ENCODE results near the gene RHBDD3.

RHBDD3 gene

DNA sequence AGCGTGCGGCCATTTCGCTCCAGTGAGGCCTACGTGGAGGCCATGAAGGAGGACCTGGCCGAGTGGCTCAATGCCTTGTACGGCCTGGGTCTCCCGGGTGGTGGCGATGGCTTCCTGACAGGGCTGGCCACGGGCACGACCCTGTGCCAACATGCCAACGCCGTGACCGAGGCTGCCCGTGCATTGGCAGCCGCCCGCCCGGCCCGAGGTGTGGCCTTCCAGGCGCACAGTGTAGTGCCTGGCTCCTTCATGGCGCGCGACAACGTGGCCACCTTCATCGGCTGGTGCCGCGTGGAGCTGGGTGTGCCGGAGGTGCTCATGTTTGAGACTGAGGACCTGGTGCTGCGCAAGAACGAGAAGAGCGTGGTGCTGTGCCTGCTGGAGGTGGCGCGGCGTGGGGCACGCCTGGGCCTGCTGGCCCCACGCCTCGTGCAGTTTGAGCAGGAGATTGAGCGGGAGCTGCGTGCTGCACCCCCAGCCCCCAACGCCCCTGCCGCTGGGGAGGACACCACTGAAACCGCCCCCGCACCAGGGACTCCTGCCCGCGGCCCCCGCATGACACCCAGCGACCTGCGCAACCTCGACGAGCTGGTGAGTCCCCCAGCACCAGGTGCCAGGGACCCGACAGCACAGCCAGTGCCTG is 40.5 kb upstream of the RHBDD3 start:
- Histone ChIP-seq H2AK5ac (ENCODE audit: low read length, severe bottlenecking) (no peak overlapping the region), H3K27ac (ENCODE audit: low read length, poor library complexity, severe bottlenecking) (no peak overlapping the region), H3K36me3 (ENCODE audit: control insufficient read depth in 1 of 2, insufficient read depth in 2 of 2, low read depth in 1 of 2, low read length in 2 of 2) (peaks cover 4 to 38% of the 10 kb centered on the region in 2 experiments), H3K9ac (ENCODE audit: low read length) (peak overlapping the region; percentile 87), H3K23ac (ENCODE audit: low read length in 2 of 2) (no peak overlapping the region), H3K4me2 (ENCODE audit: low read length, poor library complexity, severe bottlenecking) (no peak overlapping the region), H2BK12ac (ENCODE audit: low read length in 2 of 2) (peak overlapping the region in 1 of 2 experiments; percentile 16), H3K14ac (ENCODE audit: low read length in 2 of 2) (peak overlapping the region in 1 of 2 experiments; percentile 35), H3K18ac (ENCODE audit: low read depth in 1 of 2, low read length in 2 of 2) (peak overlapping the region in 1 of 2 experiments; percentile 13), H2BK5ac (ENCODE audit: low read depth, low read length, poor library complexity, severe bottlenecking) (no peak overlapping the region), H4K91ac (ENCODE audit: low read length) (peak overlapping the region; percentile 8), H2BK15ac (ENCODE audit: low read depth, poor library complexity, severe bottlenecking) (no peak overlapping the region), H3K4me1 (ENCODE audit: control insufficient read depth, insufficient read depth, low read depth, low read length) (peaks cover 55% of the 10 kb centered on the region), H3K4ac (ENCODE audit: low read depth in 1 of 2, low read length in 2 of 2) (no peak overlapping the region), H3K27me3 (ENCODE audit: control insufficient read depth in 1 of 2, insufficient read depth in 1 of 2, low read length in 2 of 2) (peaks cover 0 to 6% of the 10 kb centered on the region in 2 experiments), H3K4me3 (ENCODE audit: insufficient read depth in 1 of 2, low read depth in 1 of 2, low read length in 2 of 2) (peak overlapping the region in 1 of 2 experiments; percentile 96), H2BK120ac (ENCODE audit: low read depth, low read length) (no peak overlapping the region), H4K8ac (ENCODE audit: low read length) (no peak overlapping the region), H3K79me1 (replicated peaks; ENCODE audit: low read length, poor library complexity, severe bottlenecking) (peaks cover 23% of the 10 kb centered on the region), H3K9me3 (ENCODE audit: control insufficient read depth, low read length) (no peaks in the 10 kb centered on the region), H2AFZ (ENCODE audit: low read depth, low read length) (no peak overlapping the region)
- DNase-seq = no peak
- WGBS = 92% methylated on average over 50 of the region's 50 CpGs

DNA sequence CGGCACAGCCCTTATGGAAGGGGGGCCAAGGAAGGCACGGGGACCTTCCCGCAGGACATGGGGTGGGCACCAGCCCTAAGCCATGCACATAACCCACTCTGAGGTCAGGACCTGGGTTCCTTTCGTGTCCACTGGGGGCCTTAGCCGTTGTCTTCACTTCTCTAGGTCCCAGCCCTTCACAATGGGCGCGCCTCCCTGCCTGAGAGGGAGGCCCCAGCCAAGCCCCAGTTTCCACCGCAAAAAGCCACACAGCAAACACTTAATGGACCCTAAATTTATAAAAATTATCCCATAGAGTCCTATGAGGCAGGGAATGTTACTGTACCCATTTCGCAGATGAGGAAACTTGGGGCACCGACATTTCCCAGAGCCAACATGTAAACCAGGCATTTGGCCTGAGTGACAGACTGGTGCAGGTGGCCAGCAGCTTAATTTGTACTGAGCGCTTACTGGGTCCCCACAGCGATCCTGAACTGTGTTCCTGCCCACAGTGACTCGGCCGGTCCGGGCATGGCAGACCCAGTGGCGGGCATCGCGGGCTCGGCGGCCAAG is 39.9 kb upstream of the RHBDD3 start:
- Histone ChIP-seq H2AK5ac (ENCODE audit: low read length, severe bottlenecking) (no peak overlapping the region), H2BK12ac (ENCODE audit: low read length in 2 of 2) (peak overlapping the region in 1 of 2 experiments; percentile 82), H2BK5ac (ENCODE audit: low read depth, low read length, poor library complexity, severe bottlenecking) (no peak overlapping the region), H3K23ac (ENCODE audit: low read length in 2 of 2) (peak overlapping the region in 1 of 2 experiments; percentile 66), H2BK120ac (ENCODE audit: low read depth, low read length) (no peak overlapping the region), H3K79me1 (replicated peaks; ENCODE audit: low read length, poor library complexity, severe bottlenecking) (peaks cover 21% of the 10 kb centered on the region), H3K36me3 (ENCODE audit: control insufficient read depth in 1 of 2, insufficient read depth in 2 of 2, low read depth in 1 of 2, low read length in 2 of 2) (peaks cover 4 to 36% of the 10 kb centered on the region in 2 experiments), H3K27ac (ENCODE audit: low read length, poor library complexity, severe bottlenecking) (no peak overlapping the region), H4K91ac (ENCODE audit: low read length) (peak overlapping the region; percentile 5), H2AFZ (ENCODE audit: low read depth, low read length) (peak overlapping the region; percentile 54), H3K14ac (ENCODE audit: low read length in 2 of 2) (peak overlapping the region in 1 of 2 experiments; percentile 91), H4K8ac (ENCODE audit: low read length) (no peak overlapping the region), H3K27me3 (ENCODE audit: control insufficient read depth in 1 of 2, insufficient read depth in 1 of 2, low read length in 2 of 2) (peaks cover 0 to under 1% of the 10 kb centered on the region in 2 experiments), H3K18ac (ENCODE audit: low read depth in 1 of 2, low read length in 2 of 2) (peak overlapping the region in 1 of 2 experiments; percentile 84), H3K4ac (ENCODE audit: low read depth in 1 of 2, low read length in 2 of 2) (peak overlapping the region in 1 of 2 experiments; percentile 76), H3K4me2 (ENCODE audit: low read length, poor library complexity, severe bottlenecking) (peak overlapping the region; percentile 63), H2BK15ac (ENCODE audit: low read depth, poor library complexity, severe bottlenecking) (peak overlapping the region; percentile 90), H3K9ac (ENCODE audit: low read length) (peak overlapping the region; percentile 87), H3K4me3 (ENCODE audit: insufficient read depth in 1 of 2, low read depth in 1 of 2, low read length in 2 of 2) (peak overlapping the region; percentile 71 to 96), H3K4me1 (ENCODE audit: control insufficient read depth, insufficient read depth, low read depth, low read length) (peaks cover 57% of the 10 kb centered on the region), H3K9me3 (ENCODE audit: control insufficient read depth, low read length) (no peaks in the 10 kb centered on the region)
- DNase-seq = peak; percentile 40
- WGBS = 74% methylated on average over 20 of the region's 20 CpGs

DNA sequence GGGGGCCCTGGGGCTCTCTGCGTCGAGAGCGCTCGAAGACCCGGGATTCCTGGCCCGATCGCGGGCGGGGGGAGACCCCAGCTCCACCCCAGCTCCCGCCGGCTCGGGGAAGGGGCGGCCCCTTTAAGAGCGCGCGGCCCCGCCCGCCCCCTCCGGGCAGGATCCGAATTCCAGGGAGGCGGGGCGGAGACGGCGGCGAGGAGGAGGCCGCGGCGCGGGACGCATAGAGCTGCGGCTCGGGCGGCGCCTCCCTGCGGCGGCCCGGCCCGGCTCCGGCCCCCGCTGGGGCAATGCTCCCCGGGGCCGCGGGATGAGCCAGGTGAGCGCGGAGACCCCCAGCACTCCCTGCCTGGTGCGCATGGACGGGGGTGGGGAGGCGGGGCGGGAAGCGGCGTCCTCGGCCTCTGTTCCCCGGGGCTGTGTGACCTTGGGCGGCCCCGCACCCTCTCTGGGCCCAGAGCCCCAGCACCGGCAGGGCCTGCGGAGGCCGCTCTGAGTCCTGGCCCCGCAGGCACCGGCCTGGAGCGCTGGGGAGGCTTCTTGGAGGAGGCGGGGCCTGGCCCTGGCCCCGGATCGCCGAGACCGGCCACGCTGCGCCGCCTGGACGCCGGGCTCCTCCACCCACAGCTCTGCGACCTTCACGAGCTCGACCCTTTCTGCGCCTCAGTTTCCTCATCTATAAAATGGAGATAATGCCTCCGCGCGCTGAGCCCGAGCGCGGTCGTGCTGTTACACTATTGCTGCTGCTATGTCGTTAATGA is 39.2 kb upstream of the RHBDD3 start:
- 3% methylated on average over 53 of the region's 83 CpGs for WGBS

More for the DNA sequence above, 39.2 kb upstream of the RHBDD3 start:
- peak overlapping the region; percentile 39 for H2BK5ac ChIP-seq (ENCODE audit: low read depth, low read length, poor library complexity, severe bottlenecking)
- H2BK15ac ChIP-seq (ENCODE audit: low read depth, poor library complexity, severe bottlenecking) = peak overlapping the region; percentile 90
- peak overlapping the region in 1 of 2 experiments; percentile 91 for H3K14ac ChIP-seq (ENCODE audit: low read length in 2 of 2)
- peak overlapping the region; percentile 90 for H3K4me2 ChIP-seq (ENCODE audit: low read length, poor library complexity, severe bottlenecking)
- H4K8ac ChIP-seq (ENCODE audit: low read length) = peak overlapping the region; percentile 87
- H3K79me1 ChIP-seq (replicated peaks; ENCODE audit: low read length, poor library complexity, severe bottlenecking) = peaks cover 18% of the 10 kb centered on the region
- peak overlapping the region; percentile 52 to 76 for H3K4ac ChIP-seq (ENCODE audit: low read depth in 1 of 2, low read length in 2 of 2)
- peaks cover 58% of the 10 kb centered on the region for H3K4me1 ChIP-seq (ENCODE audit: control insufficient read depth, insufficient read depth, low read depth, low read length)
- H3K18ac ChIP-seq (ENCODE audit: low read depth in 1 of 2, low read length in 2 of 2) = peak overlapping the region; percentile 68 to 92
- no peak overlapping the region for H2AK5ac ChIP-seq (ENCODE audit: low read length, severe bottlenecking)
- H2BK12ac ChIP-seq (ENCODE audit: low read length in 2 of 2) = peak overlapping the region in 1 of 2 experiments; percentile 82
- H3K4me3 ChIP-seq (ENCODE audit: insufficient read depth in 1 of 2, low read depth in 1 of 2, low read length in 2 of 2) = peak overlapping the region; percentile 71 to 96
- peak overlapping the region in 1 of 2 experiments; percentile 66 for H3K23ac ChIP-seq (ENCODE audit: low read length in 2 of 2)
- H4K91ac ChIP-seq (ENCODE audit: low read length) = peak overlapping the region; percentile 76
- H3K9ac ChIP-seq (ENCODE audit: low read length) = peak overlapping the region; percentile 87
- no peaks in the 10 kb centered on the region for H3K9me3 ChIP-seq (ENCODE audit: control insufficient read depth, low read length)
- H2AFZ ChIP-seq (ENCODE audit: low read depth, low read length) = peak overlapping the region; percentile 72
- H2BK120ac ChIP-seq (ENCODE audit: low read depth, low read length) = peak overlapping the region; percentile 95
- DNase-seq = peak; percentile 83
- H3K27ac ChIP-seq (ENCODE audit: low read length, poor library complexity, severe bottlenecking) = peak overlapping the region; percentile 81
- no peaks in the 10 kb centered on the region for H3K27me3 ChIP-seq (ENCODE audit: control insufficient read depth in 1 of 2, insufficient read depth in 1 of 2, low read length in 2 of 2)
- peaks cover 0 to 33% of the 10 kb centered on the region in 2 experiments for H3K36me3 ChIP-seq (ENCODE audit: control insufficient read depth in 1 of 2, insufficient read depth in 2 of 2, low read depth in 1 of 2, low read length in 2 of 2)
